ENCODE measurements around the gene MBD6.

DNA sequence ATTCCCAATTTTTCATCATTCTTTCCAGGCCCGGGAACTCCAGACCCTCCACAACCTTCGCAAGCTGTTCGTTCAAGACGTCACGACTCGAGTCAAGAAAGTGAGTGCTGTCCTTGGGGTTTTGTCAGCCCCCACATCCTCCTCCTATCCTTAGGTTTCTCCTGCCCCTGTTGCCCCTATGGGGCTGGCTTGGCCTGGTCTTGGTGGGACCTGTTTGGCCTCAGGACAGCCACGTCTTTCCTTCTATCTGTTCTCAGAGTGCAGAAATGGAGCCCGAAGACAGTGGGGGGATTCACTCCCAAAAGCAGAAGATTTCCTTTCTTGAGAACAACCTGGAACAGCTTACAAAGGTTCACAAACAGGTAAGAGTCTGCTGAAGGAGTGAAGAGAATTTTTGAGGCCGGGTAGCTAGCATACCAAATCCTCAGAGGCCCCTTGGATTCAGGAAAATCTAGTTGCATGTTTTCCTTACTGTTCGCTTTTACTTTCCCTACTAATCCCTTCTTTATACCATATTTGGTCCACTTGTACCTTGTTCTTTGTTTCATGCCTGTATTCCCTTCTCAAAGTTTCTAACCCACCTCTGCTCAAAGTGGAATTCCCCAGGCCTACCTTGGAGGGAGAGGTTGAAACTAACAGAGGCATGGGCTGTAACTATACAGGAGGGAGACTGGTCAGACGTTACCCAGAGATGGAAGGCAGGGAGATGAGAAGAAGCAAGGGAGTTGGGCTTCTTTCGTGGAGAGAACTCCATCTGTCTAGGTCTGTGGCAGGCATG, 55.5 kb downstream of the MBD6 start:
- no peak for TF ChIP-seq POLR2A (IDR thresholded peaks at IDR 0.05)
- TF ChIP-seq, protein P1, sequence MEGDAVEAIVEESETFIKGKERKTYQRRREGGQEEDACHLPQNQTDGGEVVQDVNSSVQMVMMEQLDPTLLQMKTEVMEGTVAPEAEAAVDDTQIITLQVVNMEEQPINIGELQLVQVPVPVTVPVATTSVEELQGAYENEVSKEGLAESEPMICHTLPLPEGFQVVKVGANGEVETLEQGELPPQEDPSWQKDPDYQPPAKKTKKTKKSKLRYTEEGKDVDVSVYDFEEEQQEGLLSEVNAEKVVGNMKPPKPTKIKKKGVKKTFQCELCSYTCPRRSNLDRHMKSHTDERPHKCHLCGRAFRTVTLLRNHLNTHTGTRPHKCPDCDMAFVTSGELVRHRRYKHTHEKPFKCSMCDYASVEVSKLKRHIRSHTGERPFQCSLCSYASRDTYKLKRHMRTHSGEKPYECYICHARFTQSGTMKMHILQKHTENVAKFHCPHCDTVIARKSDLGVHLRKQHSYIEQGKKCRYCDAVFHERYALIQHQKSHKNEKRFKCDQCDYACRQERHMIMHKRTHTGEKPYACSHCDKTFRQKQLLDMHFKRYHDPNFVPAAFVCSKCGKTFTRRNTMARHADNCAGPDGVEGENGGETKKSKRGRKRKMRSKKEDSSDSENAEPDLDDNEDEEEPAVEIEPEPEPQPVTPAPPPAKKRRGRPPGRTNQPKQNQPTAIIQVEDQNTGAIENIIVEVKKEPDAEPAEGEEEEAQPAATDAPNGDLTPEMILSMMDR (IDR thresholded peaks at IDR 0.05), result no peak

All from Peyer's patch (tissue), 4 donors.